ENCODE data around the gene PUS7L.
A peak's percentile ranks its signal among the peaks of the same experiment; 100 is the strongest.

The PUS7L gene

DNA sequence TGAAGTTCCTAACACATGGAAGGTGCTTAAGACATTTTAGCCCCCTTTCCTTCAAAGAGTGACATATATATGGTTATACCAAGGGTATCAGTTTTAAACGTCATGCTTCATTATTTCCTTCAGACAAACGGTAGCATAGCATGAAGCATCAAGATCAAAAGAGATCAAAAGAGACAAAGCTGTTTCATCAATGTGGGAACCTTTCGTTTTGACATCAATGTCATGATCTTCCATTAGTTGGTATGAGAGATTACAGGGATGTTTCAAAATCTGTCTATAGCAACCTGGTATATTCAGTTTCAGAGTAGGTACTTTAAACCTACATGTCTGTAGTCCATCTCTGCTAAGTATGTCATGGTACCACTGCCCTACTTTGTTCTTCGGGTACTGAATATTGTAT is 28.3 kb downstream of the PUS7L start:
- H3K36me3 ChIP-seq (replicated peaks; ENCODE audit: low read depth, low read length) = peaks cover 13% of the 10 kb centered on the region
- H3K4me2 ChIP-seq (ENCODE audit: low read length) = no peak overlapping the region
- H3K4me1 ChIP-seq (ENCODE audit: low read length) = no peaks in the 10 kb centered on the region
- no peaks in the 10 kb centered on the region for H3K9me3 ChIP-seq (ENCODE audit: insufficient read depth, low read length)
- TF ChIP-seq EZH2phosphoT487 (IDR thresholded peaks at IDR 0.05; ENCODE audit: low read depth) = no peak
- TF ChIP-seq, protein P1, sequence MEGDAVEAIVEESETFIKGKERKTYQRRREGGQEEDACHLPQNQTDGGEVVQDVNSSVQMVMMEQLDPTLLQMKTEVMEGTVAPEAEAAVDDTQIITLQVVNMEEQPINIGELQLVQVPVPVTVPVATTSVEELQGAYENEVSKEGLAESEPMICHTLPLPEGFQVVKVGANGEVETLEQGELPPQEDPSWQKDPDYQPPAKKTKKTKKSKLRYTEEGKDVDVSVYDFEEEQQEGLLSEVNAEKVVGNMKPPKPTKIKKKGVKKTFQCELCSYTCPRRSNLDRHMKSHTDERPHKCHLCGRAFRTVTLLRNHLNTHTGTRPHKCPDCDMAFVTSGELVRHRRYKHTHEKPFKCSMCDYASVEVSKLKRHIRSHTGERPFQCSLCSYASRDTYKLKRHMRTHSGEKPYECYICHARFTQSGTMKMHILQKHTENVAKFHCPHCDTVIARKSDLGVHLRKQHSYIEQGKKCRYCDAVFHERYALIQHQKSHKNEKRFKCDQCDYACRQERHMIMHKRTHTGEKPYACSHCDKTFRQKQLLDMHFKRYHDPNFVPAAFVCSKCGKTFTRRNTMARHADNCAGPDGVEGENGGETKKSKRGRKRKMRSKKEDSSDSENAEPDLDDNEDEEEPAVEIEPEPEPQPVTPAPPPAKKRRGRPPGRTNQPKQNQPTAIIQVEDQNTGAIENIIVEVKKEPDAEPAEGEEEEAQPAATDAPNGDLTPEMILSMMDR (IDR thresholded peaks at IDR 0.05; ENCODE audit: low read depth, low read length) = no peak
- no peaks in the 10 kb centered on the region for H4K20me1 ChIP-seq (ENCODE audit: insufficient read depth, low read length)
- no peaks in the 10 kb centered on the region for H3K27me3 ChIP-seq (ENCODE audit: low read depth, low read length)
- no peak overlapping the region for H3K4me3 ChIP-seq (ENCODE audit: low read length)
- H3K9ac ChIP-seq (ENCODE audit: low read length) = no peak overlapping the region
- H3K27ac ChIP-seq (ENCODE audit: low read length) = no peak overlapping the region
- no peak overlapping the region for H2AFZ ChIP-seq (ENCODE audit: low read depth, low read length)
- no peaks in the 10 kb centered on the region for H3K79me2 ChIP-seq (ENCODE audit: low read length)

DNA sequence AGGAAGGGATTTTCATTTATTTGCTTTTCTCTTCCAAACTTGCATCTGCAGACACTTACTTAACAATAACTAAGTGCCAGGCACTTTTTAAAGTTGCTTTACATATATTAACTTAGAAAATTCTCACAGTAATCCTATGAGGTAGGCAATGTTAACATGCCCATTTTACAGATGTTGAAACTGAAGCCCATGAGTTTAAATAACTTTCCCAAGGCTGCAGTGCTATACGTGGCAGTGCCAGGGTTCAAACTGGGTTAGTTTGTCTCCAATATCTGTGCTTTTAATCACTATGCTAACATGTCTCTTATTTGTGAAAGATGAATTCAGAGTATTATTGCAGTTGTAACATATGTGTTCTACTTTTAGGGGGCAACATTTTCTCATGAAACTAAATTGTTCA is 29.9 kb downstream of the PUS7L start:
- H3K9ac ChIP-seq (ENCODE audit: low read length) = no peak overlapping the region
- H3K79me2 ChIP-seq (ENCODE audit: low read length) = no peaks in the 10 kb centered on the region
- no peaks in the 10 kb centered on the region for H3K27me3 ChIP-seq (ENCODE audit: low read depth, low read length)
- H3K27ac ChIP-seq (ENCODE audit: low read length) = no peak overlapping the region
- H3K4me2 ChIP-seq (ENCODE audit: low read length) = no peak overlapping the region
- no peak for TF ChIP-seq EZH2phosphoT487 (IDR thresholded peaks at IDR 0.05; ENCODE audit: low read depth)
- TF ChIP-seq, protein P1 (IDR thresholded peaks at IDR 0.05; ENCODE audit: low read depth, low read length) = no peak
- peaks cover 9% of the 10 kb centered on the region for H3K36me3 ChIP-seq (replicated peaks; ENCODE audit: low read depth, low read length)
- no peak overlapping the region for H2AFZ ChIP-seq (ENCODE audit: low read depth, low read length)
- no peaks in the 10 kb centered on the region for H4K20me1 ChIP-seq (ENCODE audit: insufficient read depth, low read length)
- H3K9me3 ChIP-seq (ENCODE audit: insufficient read depth, low read length) = no peaks in the 10 kb centered on the region
- no peak overlapping the region for H3K4me3 ChIP-seq (ENCODE audit: low read length)
- no peaks in the 10 kb centered on the region for H3K4me1 ChIP-seq (ENCODE audit: low read length)

DNA sequence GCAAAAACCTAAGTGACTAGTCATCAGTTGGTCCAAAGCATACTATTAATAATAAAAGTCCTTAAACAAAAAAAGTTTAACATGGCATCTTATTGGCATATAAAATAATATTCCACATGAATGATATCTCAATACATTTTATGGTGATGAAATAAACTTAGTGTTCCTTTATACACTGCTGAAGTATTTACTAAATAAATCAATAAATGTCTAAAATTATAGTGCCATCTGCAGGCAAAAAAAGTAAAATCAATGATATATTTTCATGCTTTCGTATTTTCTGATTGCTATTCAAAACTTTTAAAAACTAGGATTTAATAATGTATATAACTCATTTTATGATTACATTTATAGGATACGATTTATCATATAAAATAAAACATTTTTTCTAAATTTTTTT is 30.5 kb downstream of the PUS7L start:
- Histone ChIP-seq H3K79me2 (ENCODE audit: low read length) (no peaks in the 10 kb centered on the region), H3K27me3 (ENCODE audit: low read depth, low read length) (no peaks in the 10 kb centered on the region), H3K4me3 (ENCODE audit: low read length) (no peak overlapping the region), H3K36me3 (replicated peaks; ENCODE audit: low read depth, low read length) (peaks cover 8% of the 10 kb centered on the region), H3K9me3 (ENCODE audit: insufficient read depth, low read length) (no peaks in the 10 kb centered on the region), H3K4me2 (ENCODE audit: low read length) (no peak overlapping the region), H2AFZ (ENCODE audit: low read depth, low read length) (no peak overlapping the region), H3K4me1 (ENCODE audit: low read length) (no peaks in the 10 kb centered on the region), H4K20me1 (ENCODE audit: insufficient read depth, low read length) (no peaks in the 10 kb centered on the region), H3K27ac (ENCODE audit: low read length) (no peak overlapping the region), H3K9ac (ENCODE audit: low read length) (no peak overlapping the region)
- TF ChIP-seq EZH2phosphoT487 (IDR thresholded peaks at IDR 0.05; ENCODE audit: low read depth) = no peak
- TF ChIP-seq, protein P1 (IDR thresholded peaks at IDR 0.05; ENCODE audit: low read depth, low read length) = peak; percentile 49

DNA sequence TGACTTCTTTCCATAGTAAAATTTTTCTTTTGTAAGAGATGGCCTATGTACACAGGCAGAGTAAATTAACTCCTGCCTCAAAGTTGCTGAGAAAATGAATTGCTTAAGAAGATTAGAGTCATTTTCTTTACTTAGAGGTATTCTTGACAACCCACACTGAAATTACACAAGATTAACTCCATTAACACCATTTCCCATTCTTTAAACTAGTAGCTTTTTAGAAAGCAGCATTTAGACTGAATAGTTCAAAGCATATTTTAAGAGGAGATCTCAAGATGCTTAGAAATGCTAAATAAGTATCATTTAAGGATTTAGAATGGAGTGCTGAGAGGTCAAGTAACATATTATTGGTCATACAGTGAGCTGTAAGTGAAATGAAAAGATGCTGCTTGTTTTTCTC is 35.5 kb downstream of the PUS7L start:
- Histone ChIP-seq H3K9me3 (ENCODE audit: insufficient read depth, low read length) (no peaks in the 10 kb centered on the region), H3K4me2 (ENCODE audit: low read length) (no peak overlapping the region), H3K27me3 (ENCODE audit: low read depth, low read length) (no peaks in the 10 kb centered on the region), H4K20me1 (ENCODE audit: insufficient read depth, low read length) (no peaks in the 10 kb centered on the region), H3K9ac (ENCODE audit: low read length) (no peak overlapping the region), H3K79me2 (ENCODE audit: low read length) (no peaks in the 10 kb centered on the region), H3K27ac (ENCODE audit: low read length) (no peak overlapping the region), H3K4me3 (ENCODE audit: low read length) (no peak overlapping the region), H2AFZ (ENCODE audit: low read depth, low read length) (no peak overlapping the region), H3K4me1 (ENCODE audit: low read length) (no peaks in the 10 kb centered on the region), H3K36me3 (replicated peaks; ENCODE audit: low read depth, low read length) (no peaks in the 10 kb centered on the region)
- TF ChIP-seq, protein P1 (IDR thresholded peaks at IDR 0.05; ENCODE audit: low read depth, low read length) = no peak
- TF ChIP-seq EZH2phosphoT487 (IDR thresholded peaks at IDR 0.05; ENCODE audit: low read depth) = no peak
